GM19023 (cell line): ENCODE data around the gene POLR3GL.

ENCODE experiments used
- ATAC-seq: cut with Tn5 transposase; IDR thresholded peaks from one replicate; pipeline ENCODE4 v1.9.1; 2021; ENCODE audit warnings: mild to moderate bottlenecking, moderate library complexity; ENCODE audit not compliant: unreplicated experiment

The POLR3GL gene

DNA sequence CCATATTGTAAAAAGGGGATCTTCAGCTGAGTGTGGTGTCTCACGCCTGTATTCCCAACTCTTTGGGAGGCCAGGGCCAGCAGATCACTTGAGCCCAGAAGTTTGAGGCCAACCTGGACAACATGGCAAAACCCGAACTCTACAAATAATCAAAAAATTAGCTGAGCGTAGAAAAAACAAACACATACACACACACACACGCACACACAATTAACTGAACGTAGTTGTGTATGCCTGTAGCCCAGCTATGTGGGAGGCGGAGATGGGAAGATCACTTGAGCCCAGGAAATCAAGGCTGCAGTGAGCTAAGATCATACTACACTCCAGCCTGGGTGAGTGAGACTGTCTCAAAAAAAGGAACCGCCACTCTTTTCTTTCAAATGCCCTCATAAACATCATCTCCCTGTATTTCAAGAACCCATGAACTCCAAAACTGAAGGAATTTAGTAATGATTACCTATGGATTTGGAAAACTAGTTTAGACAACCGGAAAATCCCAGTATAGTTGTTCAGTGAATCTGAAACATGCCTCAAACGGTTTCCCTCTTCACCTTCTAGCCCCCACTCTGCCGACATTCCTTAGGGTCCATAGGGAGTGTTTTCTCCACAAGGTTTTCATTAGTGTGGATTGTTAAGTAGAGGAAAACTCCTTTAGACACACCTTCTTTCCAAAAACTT is 27.4 kb downstream of the POLR3GL start:
- no peak for ATAC-seq

- ATAC-seq, result no peak
These were observed 28.0 kb downstream of the POLR3GL start for GRCh38 chr1:145992502-145992936.

DNA sequence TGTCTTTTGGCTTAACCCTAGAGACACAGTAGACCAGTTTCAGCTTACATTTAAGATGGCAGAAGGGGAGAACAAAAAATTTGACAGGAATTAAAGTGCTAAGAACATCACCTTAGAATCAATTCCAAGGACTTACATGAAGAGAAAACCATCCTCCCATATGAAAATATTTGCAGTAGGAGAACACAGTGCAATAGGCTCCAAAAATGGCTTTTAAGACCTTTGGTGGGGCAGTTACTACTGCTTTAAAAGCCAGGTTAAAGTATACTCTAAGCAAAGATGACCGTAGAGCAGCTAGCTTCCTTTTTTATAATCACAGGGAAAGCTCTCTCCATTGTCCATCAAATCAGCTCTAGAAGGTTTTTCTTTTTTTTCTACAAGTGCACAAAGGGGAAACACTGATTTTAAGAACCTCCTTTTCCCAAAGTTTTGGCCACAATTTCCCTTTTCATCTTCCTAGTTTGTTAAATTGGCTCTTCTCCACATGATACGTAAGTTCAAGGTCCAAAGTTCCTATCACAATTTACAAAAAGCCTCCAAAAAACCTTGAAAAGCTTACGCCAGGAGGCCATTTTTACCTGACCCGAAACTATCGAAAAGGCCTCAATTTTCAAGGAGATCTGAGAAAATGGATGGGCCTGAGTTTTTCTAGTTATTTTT is 28.6 kb downstream of the POLR3GL start:
- no peak for ATAC-seq

- no peak for ATAC-seq
These were observed 29.3 kb downstream of the POLR3GL start for GRCh38 chr1:145993618-145994390.

DNA sequence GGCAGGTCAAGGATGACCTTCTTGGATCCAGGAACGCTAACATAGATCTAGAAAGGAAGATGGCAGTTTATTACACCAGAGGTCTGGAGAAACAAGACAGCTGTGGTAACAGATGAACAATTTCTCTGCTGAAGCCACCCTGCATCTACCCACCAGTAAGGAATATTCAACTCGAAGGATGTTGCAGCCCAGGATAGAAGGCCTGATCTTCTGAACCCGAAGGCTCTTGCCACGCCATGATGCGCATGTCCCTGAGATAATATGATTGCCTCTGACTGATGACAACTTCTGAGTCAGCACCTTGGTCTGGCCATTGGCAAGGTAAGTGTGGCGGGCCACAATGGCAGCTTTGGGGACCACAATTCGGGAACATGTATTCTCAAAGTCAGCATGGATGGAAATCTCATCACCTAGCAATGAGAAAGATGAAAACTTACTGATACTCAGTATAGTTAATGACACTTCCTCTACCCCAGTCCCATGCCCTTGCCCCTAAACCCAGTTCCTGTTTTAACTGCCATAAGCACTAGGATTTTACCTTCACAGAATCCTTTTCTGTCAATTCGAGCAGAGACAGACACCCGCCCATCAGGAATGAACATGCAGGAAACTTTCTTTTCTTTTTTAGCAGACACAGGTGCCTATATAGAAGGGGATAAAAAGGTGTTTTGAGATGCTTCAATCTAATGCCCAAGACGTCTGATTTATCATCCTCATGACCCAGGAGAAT is 30.1 kb downstream of the POLR3GL start:
- no peak for ATAC-seq

DNA sequence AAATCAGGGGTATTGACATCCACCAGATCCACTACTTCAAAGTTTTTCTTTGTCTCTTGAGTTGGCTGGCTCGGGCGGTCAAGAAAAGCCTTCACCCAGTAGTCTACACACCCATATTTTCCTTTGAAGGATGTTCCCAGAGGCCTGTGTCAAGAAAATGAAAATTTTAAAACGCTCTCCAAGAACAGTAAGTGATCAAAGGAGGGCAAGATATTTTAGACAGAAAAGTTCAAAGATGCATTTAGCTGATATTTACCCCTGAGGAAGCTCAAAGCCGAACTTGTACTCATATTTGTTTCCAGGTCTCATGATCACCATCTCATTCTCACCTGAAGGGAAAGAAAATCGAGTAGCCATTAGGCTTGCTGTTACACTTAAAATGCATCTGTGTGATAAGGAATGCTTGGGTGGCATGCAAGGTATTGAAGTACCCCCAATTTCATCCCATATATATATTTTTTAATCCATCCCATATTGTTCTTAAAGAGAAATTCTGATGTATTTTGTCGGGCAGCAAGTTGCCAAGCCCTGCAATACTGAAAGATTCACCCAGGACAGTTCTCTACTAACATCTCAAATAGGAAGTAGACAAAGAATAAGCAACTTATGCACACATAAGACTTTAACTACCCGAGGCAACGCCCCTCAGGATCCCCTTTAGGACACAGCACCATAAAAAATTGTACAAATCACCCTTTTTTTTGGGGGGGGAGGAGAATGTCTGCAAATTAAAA is 30.8 kb downstream of the POLR3GL start:
- no peak for ATAC-seq

DNA sequence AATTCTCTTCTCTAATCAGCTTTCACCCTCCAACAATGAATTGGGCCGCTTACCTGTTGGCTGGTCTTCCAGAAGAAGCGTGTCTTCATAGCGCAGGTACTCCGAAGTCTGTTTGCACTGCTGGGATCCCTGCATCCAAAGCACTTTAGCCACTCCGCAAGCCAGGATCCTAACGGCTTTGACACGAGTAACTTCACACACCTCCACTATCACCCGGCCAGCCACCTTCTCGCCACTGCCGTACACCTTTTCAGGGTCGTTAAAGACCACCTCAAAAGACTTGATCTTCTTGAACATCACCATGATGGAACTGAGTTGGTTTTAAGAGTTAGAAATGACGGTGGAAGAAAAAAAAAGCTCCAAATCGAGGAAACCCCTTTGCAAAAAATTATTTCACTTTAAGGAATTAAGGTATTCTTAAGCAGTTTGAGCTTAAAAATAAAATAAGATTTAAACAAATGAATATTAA is 31.5 kb downstream of the POLR3GL start:
- ATAC-seq, result no peak

DNA sequence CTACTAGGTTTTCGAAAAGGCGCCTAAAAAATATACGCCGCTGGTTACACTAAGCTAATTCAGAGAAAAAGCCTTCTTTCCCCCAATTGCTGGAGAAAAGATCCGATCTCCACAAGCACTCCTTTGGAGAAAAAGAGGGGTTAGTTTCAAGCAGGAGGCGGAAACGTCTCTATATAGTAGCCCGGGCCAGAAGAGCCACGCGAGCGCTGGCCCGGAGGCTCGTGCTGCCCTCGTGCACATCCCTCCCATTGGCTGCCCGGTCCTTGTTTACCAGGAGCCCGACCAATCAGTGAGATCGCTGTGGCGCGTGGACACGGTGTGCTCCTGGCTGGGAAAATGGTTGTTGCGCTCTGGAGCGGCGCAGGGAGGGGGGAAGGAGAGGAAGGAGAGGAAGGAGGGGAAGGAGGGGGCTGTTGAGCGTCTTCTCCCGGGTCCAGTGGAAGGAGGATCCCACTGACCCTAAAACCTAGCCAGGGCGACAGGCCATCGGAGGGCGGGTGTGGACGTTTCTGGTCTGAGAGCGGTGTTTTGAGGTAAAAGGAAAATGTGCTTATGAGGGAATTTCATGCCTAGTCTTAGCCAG is 32.0 kb downstream of the POLR3GL start, which contains the start of gene TXNIP:
Gene TXNIP (minus strand): TSS at position 147 of the 583 bp plus-strand sequence. CDS start 313 bp downstream, outside the sequence.
- ATAC-seq, result peak; percentile 94

GRCh38 chr1:145997016-145997717 is 32.7 kb downstream of the POLR3GL start:
- peak; percentile 31 for ATAC-seq

DNA sequence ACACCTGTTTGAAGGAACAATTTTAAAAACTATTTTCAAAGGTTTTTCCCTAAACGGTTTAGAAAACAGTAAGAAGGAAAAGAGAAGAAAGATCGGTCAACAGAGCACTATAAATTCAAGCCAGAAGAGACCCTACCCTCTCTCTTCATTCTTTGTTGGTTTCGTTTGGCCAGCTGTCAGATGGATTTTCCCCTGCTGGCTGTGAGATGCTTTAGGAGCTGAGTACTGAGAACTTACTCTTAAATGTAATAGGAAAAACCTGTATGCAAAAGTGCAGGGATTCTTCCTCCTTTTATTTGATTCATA is 33.2 kb downstream of the POLR3GL start:
- ATAC-seq, result no peak

DNA sequence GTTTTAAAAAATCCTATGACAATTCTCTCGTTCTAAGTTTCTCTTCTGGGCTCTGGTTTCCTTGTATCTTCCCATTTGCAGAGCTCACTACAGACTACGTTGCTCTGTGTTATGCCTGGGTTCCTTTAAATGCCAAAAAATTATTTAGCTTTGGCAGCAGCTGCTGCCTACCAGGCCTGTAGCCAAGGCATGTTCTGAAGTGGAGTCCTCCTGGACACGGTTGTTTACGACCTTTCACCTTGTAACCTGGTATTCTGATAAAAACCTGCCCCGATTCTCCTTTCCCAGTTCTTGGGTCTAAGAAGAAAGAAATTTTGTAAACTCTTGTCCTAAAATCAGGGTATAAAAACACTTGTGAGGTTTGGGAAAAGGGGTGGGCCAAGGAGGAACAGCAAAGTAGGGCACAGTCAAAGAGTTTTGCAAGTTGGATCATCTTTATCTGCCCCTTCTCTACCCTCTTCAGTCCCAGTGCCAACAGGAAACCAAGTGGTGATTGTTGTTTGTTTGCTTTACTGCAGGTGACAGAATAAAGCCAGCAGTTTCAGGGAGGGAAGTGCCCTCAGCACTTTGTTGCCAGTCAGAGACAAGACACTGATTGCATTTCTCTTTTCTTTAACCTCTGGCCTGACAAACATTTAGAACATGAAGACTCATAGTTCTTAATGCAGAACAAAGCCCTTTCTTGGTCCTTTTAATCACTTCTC is 35.0 kb downstream of the POLR3GL start:
- no peak for ATAC-seq

- no peak for ATAC-seq
These were observed 37.2 kb downstream of the POLR3GL start for GRCh38 chr1:146001709-146002108.

DNA sequence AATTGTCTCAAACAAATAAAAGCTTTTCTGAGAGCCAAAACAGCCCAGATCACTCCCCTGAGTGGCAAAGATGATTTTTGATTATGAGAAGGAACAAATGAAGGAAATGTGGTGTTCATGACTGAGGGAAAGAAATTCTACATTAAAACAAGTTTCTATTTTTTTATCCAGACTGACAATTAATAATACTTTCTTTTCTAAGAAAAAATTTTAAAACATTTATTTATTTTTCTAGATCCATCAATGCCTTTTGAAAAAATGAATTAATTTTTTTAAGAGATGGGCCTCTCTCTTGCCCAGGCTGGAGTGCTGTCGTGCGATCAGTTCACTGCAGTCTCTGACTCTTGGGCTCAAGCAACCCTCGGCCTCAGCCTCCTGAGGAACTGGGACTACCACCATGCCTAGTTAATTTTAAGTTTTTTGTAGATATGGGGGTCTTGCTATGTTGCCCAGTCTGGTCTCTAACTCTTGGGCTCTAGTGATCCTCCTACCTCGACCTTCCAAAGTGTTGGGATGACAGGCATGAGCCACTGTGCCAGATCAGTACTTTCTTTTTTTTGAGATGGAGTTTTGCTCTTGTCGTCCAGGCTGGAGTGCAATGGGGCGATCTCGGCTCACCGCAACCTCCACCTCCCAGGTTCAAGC is 43.1 kb downstream of the POLR3GL start:
- ATAC-seq, result no peak

GRCh38 chr1:146010126-146010738 is 45.7 kb downstream of the POLR3GL start:
- ATAC-seq, result no peak

GRCh38 chr1:146012703-146013558 is 48.4 kb downstream of the POLR3GL start:
- ATAC-seq, result no peak

DNA sequence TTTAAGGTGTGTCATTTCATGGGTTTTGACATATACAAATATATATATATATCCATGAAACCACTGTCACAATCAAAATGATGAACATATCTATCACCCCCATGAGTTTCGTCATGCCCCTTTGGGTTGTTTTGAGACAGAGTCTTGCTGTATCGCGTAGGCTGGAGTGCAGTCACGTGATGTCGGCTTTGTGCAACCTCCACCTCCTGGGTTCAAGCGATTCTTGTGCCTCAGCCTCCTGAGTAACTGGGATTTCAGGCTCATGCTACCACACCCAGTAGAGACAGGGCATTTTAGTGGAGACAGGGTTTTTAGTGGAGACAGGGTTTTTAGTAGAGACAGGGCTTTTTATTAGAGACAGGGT is 49.1 kb downstream of the POLR3GL start:
- no peak for ATAC-seq

- ATAC-seq, result no peak
These were observed 52.4 kb downstream of the POLR3GL start for GRCh38 chr1:146016891-146017290.
